Hematopoietic multipotent progenitor cell treated with erythropoietin and hydrocortisone succinate and interleukin-3 and kit ligand, for 6 days (in vitro differentiated cells): Measurements from ENCODE around the gene LIPK.
A peak's percentile ranks its signal among the peaks of the same experiment; 100 is the strongest.
"Not testable (repeated sequence)": the region's sequence is repeated elsewhere in the genome, so short reads cannot be mapped to it uniquely, and the experiment has no call there.

Source experiments
- DNase-seq: peaks from one replicate; pipeline ENCODE4 v3.0.0-alpha.2; 2015

The LIPK gene

DNA sequence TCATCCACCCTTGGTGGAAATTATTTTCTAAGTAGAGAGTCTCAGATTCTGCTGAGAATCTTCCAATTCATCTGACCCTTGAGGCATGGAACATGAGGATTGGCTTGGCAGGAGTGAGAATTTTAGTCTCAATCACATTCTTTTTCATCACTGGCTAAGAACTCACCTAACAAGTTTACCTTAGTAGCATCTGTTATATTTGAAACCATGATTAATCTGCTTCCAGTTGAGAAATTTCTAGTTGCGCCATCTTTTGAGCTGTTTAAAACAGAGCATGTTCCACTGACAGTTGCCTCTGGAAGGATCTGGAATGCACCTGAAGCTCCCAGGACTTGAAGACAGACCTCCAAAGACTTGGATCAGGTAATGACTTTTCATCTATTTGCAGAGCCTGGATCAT, at the start of gene LIPK:
Gene LIPK (plus strand): TSS at position 292 of the 400 bp plus-strand sequence. CDS start 18,295 bp downstream, outside the sequence.
- no peak for DNase-seq

- no peak for DNase-seq
Measured at GRCh38 chr10:88657901-88658300, 48.1 kb upstream of the LIPK start.

DNA sequence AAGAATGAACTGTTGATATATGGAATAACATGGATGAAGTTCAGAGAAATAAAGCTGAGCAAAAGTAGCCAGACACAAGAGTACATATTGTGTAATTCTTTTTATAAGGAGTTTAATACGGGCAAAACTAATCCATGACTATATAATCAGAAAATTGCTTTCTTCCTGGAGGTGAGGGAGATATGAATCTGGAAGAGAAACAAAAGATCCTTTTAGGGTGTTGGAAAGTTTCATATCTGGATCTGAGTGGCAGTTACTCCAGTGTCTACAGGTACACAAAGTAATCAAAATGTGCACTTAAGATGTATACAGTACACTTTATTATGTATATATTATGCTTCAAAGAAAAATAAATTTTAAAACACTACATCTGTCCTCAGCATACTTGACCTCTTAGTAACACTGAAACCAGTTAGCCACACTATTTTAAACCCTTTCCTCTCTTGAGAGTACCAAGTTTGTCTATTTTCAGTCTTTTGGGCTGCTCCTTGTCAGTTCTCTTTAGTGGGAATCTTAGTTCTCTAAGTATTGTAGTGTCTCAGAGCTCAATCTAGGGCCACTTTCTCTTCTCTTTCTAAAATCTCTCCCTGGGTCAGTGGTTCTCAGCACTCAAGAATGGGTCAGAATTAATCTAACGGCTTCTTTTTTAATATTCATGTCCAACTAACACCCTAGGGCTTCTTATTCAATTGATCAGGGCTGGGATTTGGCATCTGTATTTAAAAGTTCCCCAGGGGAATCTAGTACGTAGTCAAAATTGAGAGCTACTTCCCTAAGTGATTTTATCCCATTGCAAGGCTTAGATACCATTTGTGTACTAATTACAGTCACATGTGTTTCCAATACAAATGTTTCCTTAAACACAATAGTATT, 46.1 kb upstream of the LIPK start:
- no peak for DNase-seq

GRCh38 chr10:88660598-88660884, 45.5 kb upstream of the LIPK start:
- no peak for DNase-seq

DNA sequence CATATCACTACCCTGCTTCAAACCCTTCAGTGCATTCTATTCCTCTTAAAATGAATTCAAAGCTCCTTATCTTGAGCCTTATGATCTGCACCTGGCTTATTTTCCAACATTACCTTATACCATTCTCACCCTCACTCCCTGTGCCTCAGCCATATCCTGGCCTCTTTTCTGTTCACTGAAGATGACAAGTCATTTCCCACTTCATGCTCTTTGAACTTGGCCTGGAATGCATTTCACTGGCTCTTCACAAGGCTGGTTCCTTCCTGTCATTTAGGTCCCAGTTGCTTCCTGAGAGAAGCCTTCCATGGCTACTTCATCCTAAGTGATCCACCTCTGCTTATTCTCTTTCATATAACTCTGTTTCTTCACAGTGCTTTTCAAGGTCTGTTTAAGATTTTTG, 45.0 kb upstream of the LIPK start:
- no peak for DNase-seq

GRCh38 chr10:88661577-88661976, 44.5 kb upstream of the LIPK start:
- no peak for DNase-seq

- not testable (repeated sequence) for DNase-seq
Measured at GRCh38 chr10:88663153-88663552, 42.9 kb upstream of the LIPK start.

DNA sequence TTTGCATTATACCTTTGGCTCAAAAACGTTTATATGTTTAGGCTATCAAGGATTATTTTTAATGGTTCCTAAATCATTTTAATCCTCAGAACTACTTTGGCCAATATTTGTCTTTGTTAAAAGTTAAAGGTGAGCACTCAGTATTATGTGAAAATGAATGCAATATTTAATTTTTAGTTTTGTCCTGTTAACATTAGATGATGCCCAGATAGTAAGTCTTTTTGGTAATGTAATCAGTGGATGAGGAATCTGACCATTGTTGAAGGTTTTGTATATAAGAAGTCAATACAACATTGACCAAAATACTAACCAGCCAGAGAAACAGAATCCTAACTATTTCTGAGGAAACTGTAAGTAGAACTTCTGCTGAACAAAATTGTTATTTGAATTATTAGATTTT, 41.9 kb upstream of the LIPK start, which contains the start of gene LIPF:
Gene LIPF (plus strand): TSS at position 301 of the 400 bp plus-strand sequence. CDS start 2,856 bp downstream, outside the sequence.
- no peak for DNase-seq

DNA sequence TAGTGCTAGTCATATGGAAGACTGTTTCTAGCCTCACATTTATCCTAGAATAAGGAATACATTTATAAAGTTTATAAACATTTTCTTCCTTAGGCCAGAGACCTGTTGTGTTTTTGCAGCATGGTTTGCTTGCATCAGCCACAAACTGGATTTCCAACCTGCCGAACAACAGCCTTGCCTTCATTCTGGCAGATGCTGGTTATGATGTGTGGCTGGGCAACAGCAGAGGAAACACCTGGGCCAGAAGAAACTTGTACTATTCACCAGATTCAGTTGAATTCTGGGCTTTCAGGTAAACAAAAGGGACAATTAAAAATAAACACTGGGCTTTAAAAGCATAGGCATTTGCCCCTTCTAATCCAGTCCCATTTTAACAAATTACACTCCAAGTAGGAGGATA, 37.6 kb upstream of the LIPK start:
- DNase-seq: no peak

GRCh38 chr10:88670497-88670896, 35.6 kb upstream of the LIPK start:
- no peak for DNase-seq

DNA sequence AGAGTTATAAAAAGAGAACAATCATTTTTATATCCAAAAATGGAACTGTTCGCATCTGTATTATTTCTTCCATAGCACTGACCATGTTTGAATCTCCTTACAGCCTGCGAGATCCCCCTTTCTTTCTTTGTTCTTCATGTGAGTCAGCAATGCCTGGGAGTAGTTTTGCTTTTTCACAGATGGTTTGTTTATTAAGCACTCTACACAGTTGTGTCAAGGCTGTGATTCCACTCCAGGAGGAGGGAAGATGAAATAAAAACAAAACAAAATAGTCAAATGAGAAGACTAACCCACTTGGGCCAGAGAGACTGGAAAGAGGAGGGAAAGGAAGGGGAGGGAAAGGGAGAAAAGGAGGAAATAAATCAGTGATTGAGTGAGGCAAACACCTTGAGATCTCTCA, 34.0 kb upstream of the LIPK start:
- DNase-seq: no peak

GRCh38 chr10:88676283-88677060, 29.6 kb upstream of the LIPK start:
- peak; percentile 9 for DNase-seq

DNA sequence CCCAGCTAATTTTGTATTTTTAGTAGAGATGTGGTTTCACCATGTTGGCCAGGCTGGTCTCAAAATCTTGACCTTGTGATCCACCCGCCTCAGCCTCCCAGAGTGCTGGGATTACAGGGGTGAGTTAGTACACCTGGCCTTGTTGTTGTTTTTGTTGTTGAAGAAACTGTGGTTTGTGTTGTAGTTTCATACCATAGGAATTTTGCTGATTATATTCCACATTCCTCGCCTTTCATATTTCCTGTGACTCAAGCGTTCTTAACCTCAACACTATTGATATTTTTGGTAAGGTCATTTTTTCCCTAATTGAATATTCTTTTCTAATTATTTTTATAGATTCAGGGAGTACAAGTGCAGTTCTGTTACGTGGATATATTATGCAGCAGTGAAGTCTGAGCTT, 25.1 kb upstream of the LIPK start:
- DNase-seq: no peak

DNA sequence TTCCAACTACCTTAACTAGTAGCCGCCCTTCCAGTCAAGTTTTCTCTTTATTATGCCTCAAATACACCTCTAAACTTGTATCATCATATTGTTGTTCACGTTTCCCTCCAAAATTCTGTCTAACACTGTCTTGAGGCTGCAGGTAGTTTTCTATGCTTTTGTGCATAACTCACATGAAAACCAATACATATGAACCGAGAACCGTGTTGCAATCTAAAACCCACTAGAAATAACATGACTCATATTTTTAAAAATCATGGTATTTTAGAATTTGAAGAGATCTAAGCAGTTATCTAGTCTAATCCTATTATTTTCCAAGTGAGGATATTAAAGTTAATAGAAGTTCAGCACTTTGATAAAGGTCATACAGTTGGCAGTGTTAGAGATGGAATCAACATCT, 23.6 kb upstream of the LIPK start:
- DNase-seq: no peak

GRCh38 chr10:88687853-88688467, 18.1 kb upstream of the LIPK start:
- DNase-seq: peak; percentile 66

GRCh38 chr10:88689366-88689765, 16.7 kb upstream of the LIPK start:
- DNase-seq: no peak

GRCh38 chr10:88693392-88694020, 12.5 kb upstream of the LIPK start:
- peak; percentile 42 for DNase-seq

DNA sequence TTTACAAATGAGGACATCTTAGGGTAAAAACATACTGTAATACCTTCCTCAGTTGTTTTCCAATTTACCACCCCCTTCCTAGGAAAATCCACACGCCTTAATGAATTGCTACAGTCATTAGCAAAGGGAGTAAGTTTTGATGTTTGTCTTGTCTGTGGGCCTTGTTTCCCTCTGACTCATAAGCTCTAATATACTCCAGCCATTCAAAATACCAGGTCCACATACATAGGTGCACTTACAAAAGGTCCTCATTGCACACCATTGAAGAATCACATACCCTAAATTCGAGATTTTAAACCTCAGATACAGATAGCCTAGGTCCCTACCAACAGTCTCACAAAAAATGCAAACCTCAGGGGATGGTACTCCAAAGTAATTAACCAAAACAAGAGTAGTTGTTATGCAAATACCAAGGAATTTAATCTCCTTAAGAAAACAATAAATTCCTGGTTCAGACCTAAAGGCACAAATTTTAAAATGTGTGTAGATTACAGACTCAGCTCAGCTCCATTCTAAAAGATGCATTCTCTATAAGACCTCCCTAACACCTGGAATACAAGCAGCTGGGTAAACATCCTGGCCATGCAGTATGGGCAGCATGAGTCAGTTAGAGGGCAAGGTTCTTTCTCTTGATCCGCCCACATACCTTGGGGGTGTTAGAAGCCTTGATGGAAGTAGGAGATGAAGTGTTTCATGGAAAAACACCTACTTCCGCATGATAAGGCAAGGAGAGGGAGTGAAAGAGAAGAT, 3.0 kb upstream of the LIPK start:
- no peak for DNase-seq

DNA sequence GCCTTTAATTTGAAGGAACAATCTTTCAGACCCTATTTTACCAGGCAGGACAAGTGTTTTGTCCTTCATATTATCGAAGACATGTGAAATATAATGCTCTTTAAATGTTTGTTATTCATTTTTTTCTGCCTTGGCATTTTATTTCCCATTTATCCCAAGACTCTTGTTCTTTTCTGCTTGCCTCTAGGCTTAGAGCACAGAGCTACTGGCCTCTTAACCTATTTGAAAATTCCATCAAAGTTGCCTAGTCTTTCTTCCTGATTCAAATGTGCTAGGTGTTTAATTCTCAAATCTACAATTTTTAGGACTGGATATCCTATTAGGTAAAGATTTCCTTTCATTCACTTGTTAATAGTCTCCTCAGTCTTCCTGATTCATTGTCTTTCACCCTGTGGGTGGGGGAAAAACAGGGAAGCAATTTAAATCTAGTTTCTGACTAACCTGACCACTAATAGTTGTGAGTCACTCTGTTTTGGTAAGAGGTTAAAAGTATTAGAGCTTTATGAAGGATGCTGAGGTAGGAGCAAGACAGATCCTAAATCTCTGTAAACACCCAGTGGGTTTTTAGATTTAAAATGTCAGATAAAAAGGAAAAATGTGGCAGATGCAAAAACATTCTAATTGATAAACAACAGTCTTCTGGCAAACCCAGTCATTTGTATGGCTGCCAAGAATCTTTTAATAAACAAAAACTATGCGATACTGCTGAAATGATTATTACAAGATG, 1.5 kb downstream of the LIPK start:
- DNase-seq: no peak

GRCh38 chr10:88709361-88709760, 3.3 kb downstream of the LIPK start:
- not testable (repeated sequence) for DNase-seq

DNA sequence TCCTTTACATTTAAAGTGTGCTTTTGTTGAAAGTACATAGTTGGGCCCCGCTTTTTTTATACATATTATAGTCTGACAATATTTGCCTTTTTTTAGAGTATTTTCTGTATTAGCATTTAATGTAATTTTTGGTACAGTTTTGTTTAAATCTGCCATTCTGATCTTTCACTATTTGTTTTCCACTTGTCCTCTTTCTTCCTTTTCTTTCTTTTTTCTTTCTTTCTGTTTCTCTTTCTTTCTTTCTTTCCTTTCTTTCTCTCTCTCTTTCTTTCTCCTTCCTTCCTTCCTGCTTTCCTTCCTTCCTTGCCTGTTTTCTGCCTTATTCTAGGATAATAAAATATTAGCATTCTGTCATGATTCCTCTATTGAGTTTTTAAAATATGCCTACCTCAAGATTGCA, 9.5 kb downstream of the LIPK start:
- no peak for DNase-seq

GRCh38 chr10:88721392-88721791, 15.3 kb downstream of the LIPK start:
- DNase-seq: no peak
